Measurements from ENCODE around the gene PLOD2. TPM values are rescaled to one million over a fixed set of nuclear protein-coding genes. Genes with fewer than 3 reads are reported as not detected.

PLOD2 gene
- total RNA-seq, 2 experiments from 2014 or later: 0.65 to 2.0 TPM

GRCh38 chr3:146085678-146086077 is 75.3 kb downstream of the PLOD2 start:
- DNase-seq (no peak), ATAC-seq (no peak)
- H3K36me3 Mint-ChIP-seq (ENCODE audit: low read depth): no peaks in the 10 kb centered on the region
- ChIA-PET CTCF (no interaction called here), POLR2A (no interaction called here)
- TF ChIP-seq CTCF (IDR thresholded peaks at IDR 0.05): no peak
- H3K27ac Mint-ChIP-seq: no peak overlapping the region
- no peaks in the 10 kb centered on the region for H3K9me3 Mint-ChIP-seq
- no peaks in the 10 kb centered on the region for H3K27me3 Mint-ChIP-seq
- no peak overlapping the region for H3K4me3 Mint-ChIP-seq
- intact Hi-C loops (cut with micrococcal nuclease): no loop called here
- H3K4me1 Mint-ChIP-seq (ENCODE audit: low read depth): no peaks in the 10 kb centered on the region

GRCh38 chr3:146080578-146080977 is 80.4 kb downstream of the PLOD2 start:
- ATAC-seq: no peak
- H3K4me1 Mint-ChIP-seq (ENCODE audit: low read depth): no peaks in the 10 kb centered on the region
- no peak overlapping the region for H3K4me3 Mint-ChIP-seq
- no peaks in the 10 kb centered on the region for H3K36me3 Mint-ChIP-seq (ENCODE audit: low read depth)
- POLR2A ChIA-PET: no interaction called here
- no peaks in the 10 kb centered on the region for H3K27me3 Mint-ChIP-seq
- DNase-seq: no peak
- intact Hi-C loops (cut with micrococcal nuclease): no loop called here
- CTCF ChIA-PET: interaction anchor here (1.0 to 2.2 kb wide), 2 partner anchors 15 to 109 kb away, joined by 3 to 6 read pairs; no protein-coding TSS in a partner anchor
- H3K27ac Mint-ChIP-seq: no peak overlapping the region
- no peak for TF ChIP-seq CTCF (IDR thresholded peaks at IDR 0.05)
- H3K9me3 Mint-ChIP-seq: no peaks in the 10 kb centered on the region

- H3K36me3 Mint-ChIP-seq (ENCODE audit: low read depth): no peaks in the 10 kb centered on the region
- TF ChIP-seq CTCF (IDR thresholded peaks at IDR 0.05): no peak
- H3K4me3 Mint-ChIP-seq: no peak overlapping the region
- no peak overlapping the region for H3K27ac Mint-ChIP-seq
- POLR2A ChIA-PET: no interaction called here
- CTCF ChIA-PET: interaction anchor here (1.1 kb wide), 1 partner anchor 12 kb away, joined by 7 read pairs; no protein-coding TSS in a partner anchor
- no peak for DNase-seq
- no peaks in the 10 kb centered on the region for H3K4me1 Mint-ChIP-seq (ENCODE audit: low read depth)
- ATAC-seq: no peak
- no peaks in the 10 kb centered on the region for H3K9me3 Mint-ChIP-seq
- intact Hi-C loops (cut with micrococcal nuclease): no loop called here
- no peaks in the 10 kb centered on the region for H3K27me3 Mint-ChIP-seq
These were observed 83.0 kb downstream of the PLOD2 start for GRCh38 chr3:146078031-146078430.

- Mint-ChIP-seq H3K36me3 (ENCODE audit: low read depth) (no peaks in the 10 kb centered on the region), H3K4me1 (ENCODE audit: low read depth) (no peaks in the 10 kb centered on the region), H3K4me3 (no peak overlapping the region), H3K27ac (no peak overlapping the region), H3K9me3 (no peaks in the 10 kb centered on the region), H3K27me3 (no peaks in the 10 kb centered on the region)
- no peak for DNase-seq
- ATAC-seq: no peak
- TF ChIP-seq CTCF (IDR thresholded peaks at IDR 0.05): no peak
- ChIA-PET CTCF (interaction anchor here (1.1 kb wide), 1 partner anchor 11 kb away, joined by 7 read pairs; no protein-coding TSS in a partner anchor), POLR2A (no interaction called here)
- intact Hi-C loops (cut with micrococcal nuclease): no loop called here
These were observed 83.8 kb downstream of the PLOD2 start for GRCh38 chr3:146077181-146077580.

GRCh38 chr3:146072824-146073223 is 88.2 kb downstream of the PLOD2 start:
- Mint-ChIP-seq H3K27ac (no peak overlapping the region), H3K9me3 (no peaks in the 10 kb centered on the region), H3K4me1 (ENCODE audit: low read depth) (no peaks in the 10 kb centered on the region), H3K4me3 (no peak overlapping the region), H3K36me3 (ENCODE audit: low read depth) (no peaks in the 10 kb centered on the region), H3K27me3 (no peaks in the 10 kb centered on the region)
- ATAC-seq (no peak), DNase-seq (no peak)
- ChIA-PET CTCF (no interaction called here), POLR2A (no interaction called here)
- intact Hi-C loops (cut with micrococcal nuclease): no loop called here
- TF ChIP-seq CTCF (IDR thresholded peaks at IDR 0.05): no peak

All from activated CD8-positive, alpha-beta T cell treated with anti-CD3 and anti-CD28 coated beads for 36 hours (primary cell).